ENCODE data around the gene EXO1. TPM values are rescaled to one million over a fixed set of nuclear protein-coding genes. Genes with fewer than 3 reads are reported as not detected.

EXO1 gene
- total and polyA plus RNA-seq, 8 donors, result 0.89 to 19.3 (median 1.2) TPM; not detected in 2

GRCh38 chr1:241924080-241924808, 76.2 kb downstream of the EXO1 start:
- intact Hi-C loops (cut with DNase I; ENCODE audit: low total_unique reads), result no loop called here
- H3K27me3 ChIP-seq, result no peaks in the 10 kb centered on the region
- no peaks in the 10 kb centered on the region for H3K4me1 ChIP-seq
- no peak overlapping the region for H3K4me3 ChIP-seq
- H3K9me3 ChIP-seq, result no peaks in the 10 kb centered on the region
- no peak overlapping the region for H3K27ac ChIP-seq
- DNase-seq, result no peak
- TF ChIP-seq POLR2AphosphoS5 (IDR thresholded peaks at IDR 0.05), result no peak
- TF ChIP-seq EP300 (IDR thresholded peaks at IDR 0.05), result no peak
- TF ChIP-seq POLR2A (IDR thresholded peaks at IDR 0.05), result no peak
- no peak for TF ChIP-seq CTCF (IDR thresholded peaks at IDR 0.05)
- no peaks in the 10 kb centered on the region for H3K36me3 ChIP-seq
- WGBS, 5 donors, result 80 to 92% (median 85%) methylated on average over 10 of the region's 10 CpGs

- intact Hi-C loops (cut with DNase I; ENCODE audit: low total_unique reads), result no loop called here
- Histone ChIP-seq H3K27me3 (peaks cover 0 to 3% (median 0%) of the 10 kb centered on the region in 3 donors), H3K4me1 (no peaks in the 10 kb centered on the region), H3K4me3 (no peak overlapping the region), H3K36me3 (no peaks in the 10 kb centered on the region), H3K9me3 (no peaks in the 10 kb centered on the region), H3K27ac (no peak overlapping the region)
- 67 to 74% (median 70%) methylated on average over 5 of the region's 5 CpGs for WGBS, 5 donors
- TF ChIP-seq POLR2AphosphoS5 (IDR thresholded peaks at IDR 0.05), result no peak
- no peak for TF ChIP-seq POLR2A (IDR thresholded peaks at IDR 0.05)
- TF ChIP-seq EP300 (IDR thresholded peaks at IDR 0.05), result no peak
- no peak for TF ChIP-seq CTCF (IDR thresholded peaks at IDR 0.05)
- no peak for DNase-seq
Observed at GRCh38 chr1:241926141-241926540, 78.1 kb downstream of the EXO1 start.

DNA sequence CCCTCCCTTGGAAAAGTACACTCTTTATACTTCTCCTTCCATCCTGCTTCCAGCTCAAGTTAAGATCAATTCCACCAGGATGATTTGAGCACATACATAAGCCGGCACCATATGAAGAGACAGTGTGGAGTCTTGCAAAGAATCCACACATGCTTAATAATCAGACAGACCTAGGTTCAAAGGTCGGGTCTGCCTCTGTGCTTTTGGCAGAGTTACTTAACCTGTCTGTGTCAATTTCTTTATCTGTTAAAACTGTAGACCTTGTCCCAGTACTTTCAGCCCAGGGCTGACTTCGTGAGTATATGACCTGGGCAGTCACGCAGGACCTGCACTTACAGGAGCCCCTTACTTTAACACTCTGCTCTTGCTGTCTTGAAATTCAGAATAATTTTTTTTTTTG, 79.3 kb downstream of the EXO1 start:
- intact Hi-C loops (cut with DNase I; ENCODE audit: low total_unique reads), result no loop called here
- H3K4me1 ChIP-seq, result no peaks in the 10 kb centered on the region
- H3K27ac ChIP-seq, result no peak overlapping the region
- DNase-seq, result no peak
- 61 to 85% (median 67%) methylated on average over 4 of the region's 4 CpGs for WGBS, 5 donors
- no peaks in the 10 kb centered on the region for H3K36me3 ChIP-seq
- no peaks in the 10 kb centered on the region for H3K9me3 ChIP-seq
- H3K27me3 ChIP-seq, result peaks cover 0 to 3% (median 0%) of the 10 kb centered on the region in 3 donors
- no peak for TF ChIP-seq EP300 (IDR thresholded peaks at IDR 0.05)
- no peak for TF ChIP-seq POLR2AphosphoS5 (IDR thresholded peaks at IDR 0.05)
- TF ChIP-seq POLR2A (IDR thresholded peaks at IDR 0.05), result no peak
- no peak for TF ChIP-seq CTCF (IDR thresholded peaks at IDR 0.05)
- H3K4me3 ChIP-seq, result no peak overlapping the region

GRCh38 chr1:241932845-241933244, 84.8 kb downstream of the EXO1 start:
- Histone ChIP-seq H3K27ac (no peak overlapping the region), H3K36me3 (no peaks in the 10 kb centered on the region), H3K4me3 (no peak overlapping the region), H3K27me3 (peaks cover 0 to 3% (median 0%) of the 10 kb centered on the region in 3 donors), H3K9me3 (no peaks in the 10 kb centered on the region), H3K4me1 (peaks cover 0 to 8% (median 0%) of the 10 kb centered on the region in 4 donors)
- 31 to 72% (median 40%) methylated on average over 5 to 6 of the region's 6 CpGs for WGBS, 5 donors
- intact Hi-C loops (cut with DNase I; ENCODE audit: low total_unique reads), result no loop called here
- DNase-seq, result no peak
- no peak for TF ChIP-seq CTCF (IDR thresholded peaks at IDR 0.05)
- TF ChIP-seq POLR2AphosphoS5 (IDR thresholded peaks at IDR 0.05), result no peak
- TF ChIP-seq EP300 (IDR thresholded peaks at IDR 0.05), result no peak
- TF ChIP-seq POLR2A (IDR thresholded peaks at IDR 0.05), result no peak
